ENCODE results near the gene ARHGAP29.

DNA sequence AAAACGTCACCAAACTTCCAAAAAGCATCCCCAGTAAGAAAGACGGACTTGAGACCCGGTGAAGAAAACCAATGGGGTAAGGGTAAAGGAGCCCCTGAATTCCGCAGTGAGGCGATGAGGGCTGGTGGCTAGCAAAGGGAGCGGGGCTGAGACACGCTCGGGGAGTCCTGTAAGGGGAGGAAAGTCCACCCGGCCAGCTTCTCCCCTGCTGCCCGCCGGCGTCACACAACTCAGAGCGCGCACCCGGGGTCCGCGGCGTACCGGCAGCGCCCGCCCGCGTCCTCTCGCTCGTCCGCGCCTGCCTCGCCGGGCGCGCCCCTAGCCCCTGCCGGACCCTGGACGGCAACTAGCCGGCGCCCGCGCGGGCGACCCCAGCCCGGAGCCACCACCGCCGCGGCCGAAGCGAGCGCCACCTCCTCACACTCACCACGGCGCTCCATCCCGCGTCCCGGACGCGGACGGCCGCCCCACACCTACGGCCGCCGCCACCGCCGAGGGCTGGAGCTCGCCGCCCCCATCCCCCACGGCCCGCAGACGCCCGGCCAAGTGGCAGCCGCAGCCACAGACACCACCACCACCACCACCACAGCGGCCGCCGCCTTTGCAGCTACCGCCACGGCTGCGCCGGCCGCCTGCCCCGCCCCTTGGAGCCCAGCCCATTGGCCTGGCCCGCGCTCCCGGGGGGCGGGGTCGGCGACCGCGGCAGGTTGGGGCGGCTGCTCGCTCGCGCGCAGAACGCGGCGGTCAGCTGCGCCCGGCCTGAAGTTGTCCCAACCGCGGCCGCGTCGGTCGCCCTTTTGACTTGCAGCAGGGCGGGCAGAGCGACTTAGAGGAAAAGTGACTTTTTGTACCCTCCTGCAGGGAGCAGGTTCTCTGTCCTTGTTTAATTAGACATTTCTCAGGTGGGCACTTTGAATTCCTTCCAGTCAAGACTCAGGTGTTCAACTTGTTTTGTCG is 10.0 kb upstream of the ARHGAP29 start:
- TF ChIP-seq, protein P1, sequence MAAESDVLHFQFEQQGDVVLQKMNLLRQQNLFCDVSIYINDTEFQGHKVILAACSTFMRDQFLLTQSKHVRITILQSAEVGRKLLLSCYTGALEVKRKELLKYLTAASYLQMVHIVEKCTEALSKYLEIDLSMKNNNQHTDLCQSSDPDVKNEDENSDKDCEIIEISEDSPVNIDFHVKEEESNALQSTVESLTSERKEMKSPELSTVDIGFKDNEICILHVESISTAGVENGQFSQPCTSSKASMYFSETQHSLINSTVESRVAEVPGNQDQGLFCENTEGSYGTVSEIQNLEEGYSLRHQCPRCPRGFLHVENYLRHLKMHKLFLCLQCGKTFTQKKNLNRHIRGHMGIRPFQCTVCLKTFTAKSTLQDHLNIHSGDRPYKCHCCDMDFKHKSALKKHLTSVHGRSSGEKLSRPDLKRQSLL (tag by site-specific recombination; IDR thresholded peaks at IDR 0.05), result no peak
- TF ChIP-seq TCF7L2 (IDR thresholded peaks at IDR 0.05; ENCODE audit: borderline replicate concordance, low read depth, low read length), result no peak
- TF ChIP-seq YY1 (tag by site-specific recombination; IDR thresholded peaks at IDR 0.05), result no peak

Measured in HEK293 (cell line).